NCI-H460 (cell line): ENCODE measurements around the gene LY6G6F. TPM values are rescaled to one million over a fixed set of nuclear protein-coding genes. Genes with fewer than 3 reads are reported as not detected.
A peak's percentile ranks its signal among the peaks of the same experiment; 100 is the strongest.
"Not testable (repeated sequence)": the region's sequence is repeated elsewhere in the genome, so short reads cannot be mapped to it uniquely, and the experiment has no call there.

Experiments used
- DNase-seq: peaks from one replicate; pipeline ENCODE4 v3.0.0-alpha.2; 2016; ENCODE audit warnings: low read depth; ENCODE audit errors: extremely low read depth
- total RNA-seq: library from RNA; depleted of rRNA; stranded (reverse); fragments of >200 nt; shearing (Covaris generic); gene quantifications from 2 replicates; pipeline ENCODE4 v1.2.3, GENCODE V29; 2014

The LY6G6F gene
- total RNA-seq, 1 experiment from 2014 or later, result not detected

DNA sequence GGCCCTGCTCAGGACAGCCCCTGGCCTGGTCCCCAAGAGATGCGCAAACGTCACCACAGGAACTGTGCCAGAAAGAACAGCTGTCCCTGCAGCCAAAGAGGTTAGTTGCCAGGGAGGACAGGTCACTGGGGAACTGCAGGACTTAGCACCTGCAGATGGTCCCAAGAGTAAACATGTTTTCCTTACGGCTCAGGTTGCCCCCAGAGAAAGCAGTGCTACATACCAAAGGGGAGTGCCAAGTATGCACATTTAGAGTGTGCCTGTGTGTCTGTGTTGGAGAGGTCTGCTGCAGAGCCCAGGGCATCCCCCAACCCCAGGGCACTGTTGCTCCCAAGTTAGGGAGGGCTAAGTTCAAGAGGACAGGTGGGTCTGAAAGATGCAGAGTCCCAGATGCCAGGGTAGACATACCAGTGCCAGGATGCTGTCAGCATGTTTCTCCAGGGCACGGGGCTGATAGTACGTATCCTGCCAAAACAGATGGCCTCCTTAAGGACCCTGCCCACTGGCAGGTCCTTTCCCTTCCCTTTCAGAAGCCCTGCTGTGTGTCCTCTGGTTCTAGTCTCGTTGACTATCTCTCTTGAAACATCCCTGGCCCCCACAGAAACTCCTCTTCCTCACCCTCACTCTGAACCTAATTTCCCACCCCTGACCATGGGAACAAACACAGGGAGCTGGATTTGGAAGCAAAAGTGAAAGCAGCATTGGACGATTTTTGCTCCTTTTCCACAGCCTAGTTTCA lies 4.8 kb upstream of the LY6G6F start:
- DNase-seq, result no peak

DNA sequence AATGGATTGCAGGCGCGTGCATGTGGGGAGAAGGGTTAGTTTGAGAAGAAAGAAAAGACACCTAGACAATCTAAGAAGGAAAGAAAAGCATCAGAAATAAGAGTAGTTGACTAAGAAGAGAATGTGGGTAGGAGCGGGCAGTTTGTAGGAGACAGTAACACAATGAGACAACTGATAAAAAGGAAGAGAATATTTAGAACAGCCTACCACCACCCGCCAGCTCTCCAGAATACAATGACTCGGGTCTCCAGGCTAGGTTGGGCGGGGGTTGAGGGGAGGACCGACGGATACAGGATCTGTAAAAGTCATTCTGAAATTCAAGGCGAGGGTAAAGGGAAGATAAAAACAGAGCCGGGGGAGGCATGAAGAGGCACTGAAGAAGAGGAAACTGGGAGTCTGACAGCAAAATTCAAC lies 4.3 kb upstream of the LY6G6F start:
- DNase-seq, result no peak

DNA sequence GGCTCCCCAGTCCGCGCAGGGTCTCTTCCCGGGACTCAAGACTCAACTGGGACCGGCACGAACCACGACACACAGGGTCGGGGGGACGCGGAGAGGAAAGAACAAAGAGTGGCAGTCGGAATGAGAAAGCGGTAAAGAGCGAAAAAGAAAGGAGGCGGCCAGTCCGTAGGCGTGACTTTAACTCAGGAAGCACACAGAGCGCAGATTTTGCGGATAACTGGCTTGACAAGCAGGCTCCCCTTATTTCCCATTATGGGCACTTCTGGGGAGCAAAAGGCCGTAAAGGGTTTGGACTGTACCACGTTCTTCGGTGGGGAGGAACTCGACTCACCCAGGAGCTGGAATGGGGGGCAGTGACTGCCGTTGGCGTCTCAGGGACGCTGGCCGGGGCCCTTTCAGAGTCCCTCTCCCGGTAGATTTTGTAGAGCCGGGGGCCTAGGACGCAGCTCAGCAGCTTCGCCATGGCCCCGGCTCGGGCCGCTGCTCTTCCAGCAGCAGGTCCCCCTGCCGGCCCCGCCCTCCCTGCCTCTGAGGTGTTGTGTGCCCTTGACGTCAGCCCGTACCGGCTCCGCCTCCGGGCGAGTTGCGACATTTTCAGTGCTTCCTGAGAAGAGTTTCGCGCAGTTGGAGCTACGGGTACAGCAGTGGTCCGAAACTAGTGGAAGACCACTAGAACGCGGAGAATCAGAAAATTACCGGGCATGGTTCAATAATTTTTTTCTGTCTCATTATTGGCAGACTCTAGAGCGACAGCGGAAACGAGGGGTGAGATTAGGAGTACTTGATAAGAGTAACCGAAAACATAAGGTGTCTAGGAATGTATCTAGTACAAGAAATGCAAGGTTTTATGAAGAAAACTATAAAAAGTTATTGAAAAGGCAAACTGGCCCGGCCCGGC lies 3.6 kb upstream of the LY6G6F start, which contains the start of gene ABHD16A:
ABHD16A (minus strand) TSS at position 506 of the 898 bp plus-strand sequence; CDS start at position 463, 43 bp downstream.
- DNase-seq, result peak; percentile 95

DNA sequence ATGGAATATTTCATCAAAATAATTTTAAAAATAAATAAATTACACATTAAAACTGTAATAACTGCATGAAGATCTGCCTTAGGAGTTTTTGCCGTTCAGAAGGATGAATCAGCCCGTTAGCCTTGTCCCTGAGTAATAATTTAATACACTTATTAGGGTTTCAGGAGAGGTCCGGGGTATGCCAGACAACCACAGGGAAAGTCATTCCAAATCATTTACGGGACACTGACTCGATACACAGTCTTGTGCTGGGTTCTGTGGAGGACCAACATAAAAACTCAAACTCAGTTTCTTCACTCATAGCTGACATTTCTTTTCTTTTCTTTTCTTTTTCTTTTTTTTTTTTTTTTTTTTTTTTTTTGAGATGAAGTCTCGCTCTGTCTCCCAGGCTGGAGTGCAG lies 735 bp upstream of the LY6G6F start:
- DNase-seq, result no peak

DNA sequence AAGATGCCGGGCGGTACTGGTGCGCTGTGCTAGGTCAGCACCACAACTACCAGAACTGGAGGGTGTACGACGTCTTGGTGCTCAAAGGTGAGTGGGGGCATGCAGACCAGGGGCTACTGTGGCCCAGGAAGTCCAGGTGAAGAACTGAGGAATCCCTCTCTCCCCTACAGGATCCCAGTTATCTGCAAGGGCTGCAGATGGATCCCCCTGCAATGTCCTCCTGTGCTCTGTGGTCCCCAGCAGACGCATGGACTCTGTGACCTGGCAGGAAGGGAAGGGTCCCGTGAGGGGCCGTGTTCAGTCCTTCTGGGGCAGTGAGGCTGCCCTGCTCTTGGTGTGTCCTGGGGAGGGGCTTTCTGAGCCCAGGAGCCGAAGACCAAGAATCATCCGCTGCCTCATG lies 1.0 kb downstream of the LY6G6F start:
- DNase-seq, result no peak

DNA sequence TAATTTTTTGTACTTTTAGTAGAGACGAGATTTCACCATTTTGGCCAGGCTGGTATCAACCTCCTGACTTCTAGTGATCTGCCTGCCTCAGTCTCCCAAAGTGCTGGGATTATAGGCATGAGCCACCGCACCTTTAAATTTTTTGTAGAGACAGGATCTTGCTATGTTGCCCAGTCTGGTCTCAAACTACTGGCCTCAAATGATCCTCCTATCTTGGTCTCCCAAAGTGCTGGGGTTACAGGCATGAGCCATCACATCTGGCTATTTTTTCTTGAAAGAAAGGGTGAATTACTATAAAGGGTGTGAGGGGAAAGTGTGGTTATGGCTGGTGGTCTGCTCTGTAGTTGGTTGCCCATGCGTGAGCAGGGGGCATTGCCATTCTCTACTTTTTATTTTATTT lies 1.6 kb downstream of the LY6G6F start:
- DNase-seq, result no peak

DNA sequence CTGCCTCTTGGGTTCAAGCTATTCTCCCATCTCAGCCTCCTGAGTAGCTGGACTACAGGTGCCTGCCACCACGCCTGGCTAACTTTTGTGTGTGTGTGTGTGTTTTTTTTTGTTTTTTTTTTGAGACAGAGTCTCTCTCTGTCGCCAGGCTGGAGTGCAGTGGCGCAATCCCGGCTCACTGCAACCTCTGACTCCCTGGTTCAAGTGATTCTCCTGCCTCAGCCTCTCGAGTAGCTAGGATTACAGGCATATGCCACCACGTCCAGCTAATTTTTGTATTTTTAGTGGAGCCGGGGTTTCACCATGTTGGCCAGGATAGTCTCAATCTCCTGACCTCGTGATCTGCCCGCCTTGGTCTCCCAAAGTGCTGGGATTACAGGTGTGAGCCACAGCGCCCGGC lies 2.5 kb downstream of the LY6G6F start:
- DNase-seq, result not testable (repeated sequence)

DNA sequence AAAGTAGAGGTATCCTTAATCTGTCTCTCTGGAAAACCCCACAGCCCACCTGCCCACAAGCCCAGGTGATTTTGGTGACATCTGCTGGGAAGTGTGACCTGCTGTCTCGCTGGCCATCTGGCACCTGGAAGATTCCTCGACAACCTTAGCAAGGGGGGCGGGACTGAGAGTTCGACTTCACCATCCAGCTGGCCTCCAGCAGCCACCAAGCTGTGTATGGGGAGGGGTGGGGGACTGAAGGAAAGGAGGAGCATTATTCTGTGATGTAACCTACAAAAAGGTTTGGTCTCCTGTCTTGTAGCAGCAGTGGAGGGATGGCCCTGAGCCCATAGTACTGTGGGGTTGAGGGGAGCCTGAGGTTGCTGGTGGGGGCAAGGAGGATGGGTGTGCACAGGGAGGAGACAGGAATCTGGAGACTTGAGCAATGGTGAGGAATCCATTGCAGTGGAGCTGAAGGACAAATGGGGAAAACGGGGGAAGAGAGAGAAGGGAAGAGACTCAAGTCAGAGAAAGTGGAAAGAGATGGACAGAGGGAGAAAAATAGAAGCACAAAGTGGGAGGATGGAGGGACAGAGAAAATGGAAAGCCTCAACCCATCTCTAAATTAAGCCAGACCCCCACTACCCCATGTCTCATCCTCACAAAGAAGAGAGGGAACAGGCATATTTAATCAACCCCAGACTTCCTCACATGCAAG lies 4.0 kb downstream of the LY6G6F start:
- DNase-seq, result no peak

DNA sequence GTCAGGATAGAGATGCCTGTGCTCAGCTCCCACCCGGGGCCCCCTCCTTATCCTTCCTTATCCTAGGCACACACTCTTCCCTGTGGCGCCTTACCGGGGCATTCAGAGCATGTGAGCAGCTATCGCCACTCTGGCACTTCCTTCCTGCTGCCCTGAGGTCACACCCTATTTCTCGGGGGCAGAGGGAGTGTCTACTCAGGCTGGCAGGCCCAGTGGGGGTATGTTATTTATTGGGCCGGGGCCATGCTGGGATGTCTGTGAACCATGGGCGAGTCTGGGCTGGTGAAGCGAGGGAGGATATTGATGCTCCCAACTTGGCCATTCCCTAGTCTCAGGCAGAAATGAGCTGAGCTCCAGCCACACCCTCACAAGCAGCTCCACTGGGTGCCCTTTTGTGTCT lies 4.6 kb downstream of the LY6G6F start:
- no peak for DNase-seq

DNA sequence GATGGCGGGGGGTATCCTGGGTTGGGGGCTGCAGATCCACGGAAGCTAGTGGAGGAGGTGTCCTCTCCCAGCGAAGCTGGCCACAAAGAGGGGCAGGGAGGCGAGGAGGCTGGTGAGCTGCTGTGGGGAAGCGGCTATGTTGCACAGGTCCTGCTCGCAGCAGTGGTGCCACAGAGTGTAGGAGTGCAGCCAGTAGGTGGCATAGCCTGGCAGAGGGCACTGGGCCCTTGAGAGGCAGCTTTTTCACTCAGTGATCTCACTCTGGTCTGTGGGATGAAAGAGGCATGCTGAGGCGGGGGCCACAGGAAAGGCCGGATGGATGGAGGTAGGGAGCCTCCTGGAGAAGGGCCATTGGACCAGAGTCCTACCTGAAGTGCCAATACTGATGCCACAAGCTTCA lies 5.6 kb downstream of the LY6G6F start:
- DNase-seq, result no peak

DNA sequence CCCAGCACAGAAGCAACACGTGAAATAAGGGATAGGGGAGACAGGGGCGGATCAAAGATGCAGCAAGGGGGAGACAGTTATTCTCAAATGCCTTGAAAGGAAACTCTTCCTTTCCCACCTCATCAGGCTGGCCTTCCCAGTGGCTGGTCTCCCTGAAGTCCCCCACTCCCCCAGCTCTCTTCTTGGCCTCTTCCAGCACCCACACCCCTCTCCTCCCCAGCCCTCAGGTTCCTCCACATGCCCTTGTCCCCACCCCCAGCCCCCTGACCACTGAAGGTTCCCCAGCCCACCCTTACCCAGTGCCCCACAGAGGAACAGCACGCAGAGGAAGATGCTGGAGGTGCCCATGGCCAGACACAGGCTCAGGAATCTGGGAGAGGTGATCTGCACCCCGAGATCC lies 6.8 kb downstream of the LY6G6F start:
- no peak for DNase-seq

DNA sequence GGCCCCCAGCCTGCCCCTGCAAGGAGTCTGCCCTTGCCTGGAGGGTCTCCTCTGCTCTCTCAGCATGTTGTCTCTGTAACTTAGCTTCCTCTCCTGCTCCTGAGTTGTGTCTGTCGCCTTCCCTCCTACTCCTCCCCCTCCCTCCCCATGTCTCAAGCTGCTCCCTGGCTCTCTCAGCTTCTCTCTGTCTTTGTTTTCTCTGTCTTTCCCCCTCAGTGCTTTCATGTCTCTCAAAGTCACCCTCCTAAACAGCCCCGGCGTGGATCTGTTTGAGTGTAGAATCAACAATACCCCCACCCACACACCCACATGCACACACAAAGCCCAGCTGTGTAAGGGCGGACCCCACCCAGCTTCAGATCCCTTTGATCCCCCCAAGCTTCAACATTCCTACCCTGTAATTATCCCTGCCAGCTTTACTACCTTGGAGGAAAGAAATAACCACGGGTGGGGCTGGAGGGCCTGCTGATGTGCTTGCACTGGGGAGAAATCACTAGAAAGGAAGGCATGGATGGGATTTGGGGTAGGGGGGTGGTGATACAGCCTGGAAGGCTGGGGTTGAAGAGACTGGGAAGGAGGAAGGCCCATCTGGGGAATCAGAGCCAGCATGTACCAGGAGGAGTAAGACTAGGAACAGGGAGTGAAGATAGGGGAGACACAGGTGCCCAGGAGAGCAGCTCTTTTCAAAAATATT lies 7.5 kb downstream of the LY6G6F start:
- no peak for DNase-seq

DNA sequence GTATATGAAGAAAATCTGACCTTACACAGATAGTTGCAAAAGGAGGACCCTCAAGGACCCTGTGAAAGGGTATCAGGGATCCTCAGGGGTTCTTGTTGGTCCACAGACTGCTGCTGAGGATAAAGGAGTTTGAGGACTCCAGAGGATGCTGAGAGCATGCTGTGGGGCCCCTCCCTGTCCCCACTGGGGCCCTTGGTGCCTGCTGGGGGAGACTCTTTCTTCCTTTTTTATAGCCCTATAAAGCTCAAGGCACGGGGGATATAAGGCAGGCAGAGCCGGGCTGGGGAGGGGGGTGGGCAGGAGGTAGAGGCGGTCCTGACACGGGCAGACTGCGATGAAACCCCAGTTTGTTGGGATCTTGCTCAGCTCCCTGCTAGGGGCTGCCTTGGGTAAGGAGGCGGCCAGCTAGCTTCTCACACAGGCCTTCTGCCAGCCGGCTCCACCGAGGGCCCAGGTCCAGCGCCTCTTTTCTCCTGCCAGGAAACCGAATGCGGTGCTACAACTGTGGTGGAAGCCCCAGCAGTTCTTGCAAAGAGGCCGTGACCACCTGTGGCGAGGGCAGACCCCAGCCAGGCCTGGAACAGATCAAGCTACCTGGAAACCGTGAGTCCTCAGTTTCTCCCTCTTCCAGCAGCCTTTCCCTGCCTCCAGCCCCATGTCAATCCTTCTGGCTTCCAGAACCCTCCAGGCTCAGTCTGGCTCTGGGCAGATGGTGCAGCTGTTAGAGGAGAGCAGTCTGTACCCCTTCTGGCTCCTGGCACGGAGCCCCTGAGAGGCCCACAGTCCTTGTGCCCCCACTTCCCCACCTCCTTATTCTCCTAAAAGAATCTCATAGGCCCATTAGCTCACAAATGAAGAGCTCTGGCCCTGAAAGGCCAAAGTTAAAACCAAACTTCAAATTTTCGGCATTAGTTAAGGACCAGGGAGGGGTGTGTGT lies 8.6 kb downstream of the LY6G6F start, which contains the start of gene LY6G6D:
LY6G6D (plus strand) TSS at position 327 of the 937 bp plus-strand sequence; CDS start at position 335, 8 bp downstream.
- no peak for DNase-seq

DNA sequence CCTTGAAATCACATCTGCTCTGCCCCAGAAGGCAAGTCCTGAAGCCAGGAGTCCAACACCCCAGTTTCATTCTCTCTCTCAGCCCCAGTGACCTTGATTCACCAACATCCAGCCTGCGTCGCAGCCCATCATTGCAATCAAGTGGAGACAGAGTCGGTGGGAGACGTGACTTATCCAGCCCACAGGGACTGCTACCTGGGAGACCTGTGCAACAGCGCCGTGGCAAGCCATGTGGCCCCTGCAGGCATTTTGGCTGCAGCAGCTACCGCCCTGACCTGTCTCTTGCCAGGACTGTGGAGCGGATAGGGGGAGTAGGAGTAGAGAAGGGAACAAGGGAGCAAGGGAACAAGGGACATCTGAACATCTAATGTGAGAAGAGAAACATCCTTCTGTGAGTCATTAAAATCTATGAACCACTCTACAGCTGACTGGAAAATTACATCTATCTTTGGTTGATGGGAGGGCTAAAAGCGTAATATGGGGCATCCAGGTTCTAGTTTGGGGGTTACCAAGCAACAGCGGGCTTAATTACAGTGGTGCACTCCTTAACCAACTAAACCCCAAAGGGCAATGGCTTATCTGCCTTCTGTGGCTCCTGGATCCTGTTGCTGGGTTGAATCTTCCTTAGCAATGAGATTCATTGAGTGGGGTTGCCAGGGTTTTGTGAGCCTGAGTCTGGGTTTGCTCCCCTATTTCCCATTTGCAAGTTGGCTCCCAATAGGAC lies 11.0 kb downstream of the LY6G6F start:
- no peak for DNase-seq

DNA sequence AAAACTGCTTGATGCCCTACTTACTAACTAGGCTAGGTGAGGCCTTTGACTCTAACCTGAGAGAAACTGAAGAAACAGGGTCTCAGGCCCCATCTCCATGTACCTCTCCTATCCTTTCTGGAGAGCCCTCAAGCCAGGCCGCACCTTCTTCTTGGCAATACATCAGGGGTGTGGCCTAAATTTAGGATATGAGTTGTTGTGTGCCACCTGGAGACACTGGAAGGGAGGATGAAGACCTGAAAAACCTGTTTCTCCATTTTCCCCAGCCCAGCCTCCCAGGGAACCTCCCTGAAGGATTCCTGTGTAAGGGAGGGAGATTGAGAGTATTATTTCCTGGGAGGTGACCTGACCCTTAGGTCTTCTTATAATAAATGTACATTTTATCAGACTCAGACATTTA lies 11.6 kb downstream of the LY6G6F start:
- DNase-seq, result no peak

DNA sequence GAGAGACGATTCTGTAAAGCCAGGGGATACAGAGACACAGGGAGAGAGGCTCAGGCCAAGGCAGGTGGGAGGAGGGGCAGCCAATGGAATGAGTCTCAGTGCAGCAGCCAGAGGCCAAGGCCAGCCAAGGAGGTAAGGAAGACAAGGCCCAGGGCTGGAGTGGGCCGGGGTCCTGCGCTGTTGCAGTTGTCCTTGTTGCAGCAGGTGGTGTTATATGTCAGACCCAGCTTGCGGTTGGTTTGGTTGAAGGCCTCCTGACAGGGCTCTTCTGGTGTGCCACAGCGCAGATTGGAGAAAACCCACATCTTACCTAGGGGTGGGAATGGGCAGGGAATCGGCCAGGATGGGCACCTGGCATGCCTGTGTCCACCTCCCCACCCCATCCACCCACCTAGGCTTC lies 12.3 kb downstream of the LY6G6F start:
- no peak for DNase-seq

DNA sequence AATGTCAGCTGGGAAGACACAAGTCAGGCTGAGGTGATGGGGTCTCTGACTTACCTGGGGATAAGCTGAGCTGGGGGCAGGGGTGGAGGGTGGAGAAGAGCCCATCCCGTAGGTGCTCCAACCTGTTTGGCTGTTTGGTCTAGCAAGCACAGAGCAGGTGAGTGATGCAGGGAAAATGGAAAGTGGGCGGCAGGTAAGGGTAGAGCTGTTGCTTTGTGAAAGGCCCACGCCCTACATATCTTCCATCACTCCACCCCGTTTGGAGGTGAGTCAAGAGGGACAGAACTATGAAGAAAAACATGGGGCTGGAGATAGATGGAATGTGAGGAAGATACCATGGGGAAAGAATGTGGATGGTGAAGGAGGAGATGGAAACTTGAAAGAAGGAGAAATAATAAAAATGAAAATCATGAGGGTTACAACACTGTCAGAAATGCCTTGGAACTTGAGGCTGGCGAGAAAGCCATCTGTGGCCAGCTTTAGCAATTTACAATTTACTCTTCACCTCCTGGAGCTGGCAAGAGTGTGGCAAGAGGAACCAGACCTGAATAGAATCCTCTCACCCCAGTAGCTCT lies 13.6 kb downstream of the LY6G6F start:
- DNase-seq, result no peak

DNA sequence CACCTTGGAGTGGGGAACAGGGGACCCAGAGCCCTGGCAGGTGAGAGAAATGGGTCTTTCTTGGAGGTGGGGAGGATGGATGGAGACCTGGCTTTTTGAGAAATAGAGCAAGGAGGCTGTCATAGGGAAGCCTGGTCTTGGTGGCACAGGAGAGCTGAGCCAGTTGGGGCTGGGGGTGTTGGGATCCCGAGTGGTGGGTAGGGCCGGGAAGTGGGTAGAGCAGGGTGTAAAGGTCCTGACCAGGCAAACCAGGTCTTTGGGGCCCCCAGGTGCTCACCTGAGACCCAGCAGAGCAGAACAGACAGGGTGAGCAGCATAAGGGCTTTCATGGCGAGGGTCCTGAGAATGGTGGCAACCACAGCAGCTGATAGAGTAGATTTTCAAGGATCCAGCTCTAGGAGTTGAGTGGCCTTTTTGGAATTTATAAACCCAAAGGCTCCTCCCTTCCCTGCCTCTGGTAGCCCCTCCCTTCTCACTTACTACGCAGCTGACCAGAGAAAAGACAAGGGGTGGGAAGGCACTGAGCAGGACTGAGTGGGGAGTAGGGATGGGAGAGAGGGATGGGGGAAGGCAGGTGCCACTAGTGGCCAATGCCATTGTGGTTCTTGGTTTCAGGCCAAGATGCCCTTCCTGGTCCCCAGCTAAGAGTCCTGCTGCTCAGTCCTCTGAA lies 14.8 kb downstream of the LY6G6F start, which contains the start of gene LY6G6C:
LY6G6C (minus strand) TSS at position 396 of the 670 bp plus-strand sequence; CDS start at position 329, 67 bp downstream.
- DNase-seq, result no peak
